KMS-11 (cell line): ENCODE data around the gene ACTR3C.
"Not testable (repeated sequence)": the region's sequence is repeated elsewhere in the genome, so short reads cannot be mapped to it uniquely, and the experiment has no call there.

Experiments used
- H2AFZ ChIP-seq: fragments of 200-600 bp; sonication (generic); 2 replicates; pipeline ENCODE4 v1.6.1; 2016; ENCODE audit warnings: antibody characterized with exemption, mixed run types, low read depth
- H3K27ac ChIP-seq: fragments of 200-600 bp; sonication (generic); 2 replicates; pipeline ENCODE4 v1.6.1; 2016; ENCODE audit warnings: mild to moderate bottlenecking, mixed run types
- H3K27me3 ChIP-seq: fragments of 200-600 bp; sonication (generic); 2 replicates; pipeline ENCODE4 v1.6.1; 2017; ENCODE audit warnings: mild to moderate bottlenecking, low read depth, mixed run types, moderate library complexity; ENCODE audit not compliant: insufficient read depth
- H3K36me3 ChIP-seq: fragments of 200-600 bp; sonication (generic); 2 replicates; pipeline ENCODE4 v1.6.1; 2017; ENCODE audit warnings: mild to moderate bottlenecking, mixed run types; ENCODE audit not compliant: insufficient read depth
- H3K4me1 ChIP-seq: fragments of 200-600 bp; sonication (generic); 2 replicates; pipeline ENCODE4 v1.6.1; 2016; ENCODE audit warnings: mild to moderate bottlenecking, low read depth, mixed run types; ENCODE audit not compliant: poor library complexity, severe bottlenecking
- H3K4me2 ChIP-seq: fragments of 200-600 bp; sonication (generic); 2 replicates; pipeline ENCODE4 v1.7.0; 2016; ENCODE audit warnings: mild to moderate bottlenecking, mixed run types
- H3K4me3 ChIP-seq: fragments of 200-600 bp; sonication (generic); IDR thresholded peaks from 2 replicates; pipeline ENCODE4 v1.6.1; 2017; ENCODE audit warnings: low read depth, low read length, mixed read lengths; ENCODE audit not compliant: insufficient read depth
- H3K79me2 ChIP-seq: fragments of 200-600 bp; sonication (generic); 2 replicates; pipeline ENCODE4 v1.6.1; 2016; ENCODE audit warnings: low read depth, mixed run types; ENCODE audit not compliant: insufficient read depth
- H3K9ac ChIP-seq: fragments of 200-600 bp; sonication (generic); 2 replicates; pipeline ENCODE4 v1.6.1; 2016; ENCODE audit warnings: mild to moderate bottlenecking, mixed run types
- H4K20me1 ChIP-seq: fragments of 200-600 bp; sonication (generic); 2 replicates; pipeline ENCODE4 v1.6.1; 2016; ENCODE audit warnings: mild to moderate bottlenecking, mixed run types; ENCODE audit not compliant: insufficient read depth

The ACTR3C gene

GRCh38 chr7:150304499-150305258, 18.7 kb downstream of the ACTR3C start:
- not testable (repeated sequence) for H4K20me1 ChIP-seq, H3K36me3 ChIP-seq, H3K79me2 ChIP-seq, H2AFZ ChIP-seq, H3K4me3 ChIP-seq, H3K27me3 ChIP-seq, H3K27ac ChIP-seq, H3K4me2 ChIP-seq, H3K9ac ChIP-seq
- H3K4me1 ChIP-seq: peaks cover 25% of the 10 kb centered on the region

- H4K20me1 ChIP-seq, H3K4me2 ChIP-seq, H3K4me3 ChIP-seq, H3K27ac ChIP-seq, H2AFZ ChIP-seq, H3K9ac ChIP-seq, H3K27me3 ChIP-seq, H3K79me2 ChIP-seq, H3K36me3 ChIP-seq: not testable (repeated sequence)
- H3K4me1 ChIP-seq: peaks cover 30% of the 10 kb centered on the region
Observed at GRCh38 chr7:150302908-150303310, 20.4 kb downstream of the ACTR3C start.

GRCh38 chr7:150297978-150298377, 25.4 kb downstream of the ACTR3C start:
- not testable (repeated sequence) for H2AFZ ChIP-seq, H3K36me3 ChIP-seq, H3K4me2 ChIP-seq, H4K20me1 ChIP-seq, H3K27me3 ChIP-seq, H3K79me2 ChIP-seq, H3K9ac ChIP-seq, H3K4me3 ChIP-seq, H3K27ac ChIP-seq
- peaks cover 14% of the 10 kb centered on the region for H3K4me1 ChIP-seq

GRCh38 chr7:150296802-150297201, 26.5 kb downstream of the ACTR3C start:
- not testable (repeated sequence) for H3K9ac ChIP-seq, H2AFZ ChIP-seq, H3K4me2 ChIP-seq, H3K4me3 ChIP-seq, H3K36me3 ChIP-seq, H3K27me3 ChIP-seq, H3K27ac ChIP-seq, H3K79me2 ChIP-seq, H4K20me1 ChIP-seq
- H3K4me1 ChIP-seq: peaks cover 14% of the 10 kb centered on the region

- H3K4me1 ChIP-seq: peaks cover 14% of the 10 kb centered on the region
- H3K27me3 ChIP-seq, H3K4me3 ChIP-seq, H2AFZ ChIP-seq, H3K79me2 ChIP-seq, H3K4me2 ChIP-seq, H3K9ac ChIP-seq, H4K20me1 ChIP-seq, H3K36me3 ChIP-seq, H3K27ac ChIP-seq: not testable (repeated sequence)
Observed at GRCh38 chr7:150295614-150296013, 27.7 kb downstream of the ACTR3C start.

GRCh38 chr7:150295027-150295426, 28.3 kb downstream of the ACTR3C start:
- H3K79me2 ChIP-seq, H3K4me2 ChIP-seq, H2AFZ ChIP-seq, H3K27me3 ChIP-seq, H3K27ac ChIP-seq, H3K4me3 ChIP-seq, H4K20me1 ChIP-seq, H3K36me3 ChIP-seq, H3K9ac ChIP-seq: not testable (repeated sequence)
- peaks cover 12% of the 10 kb centered on the region for H3K4me1 ChIP-seq

GRCh38 chr7:150290317-150290716, 33.0 kb downstream of the ACTR3C start:
- not testable (repeated sequence) for H3K27me3 ChIP-seq, H3K36me3 ChIP-seq, H3K4me3 ChIP-seq, H3K9ac ChIP-seq, H3K79me2 ChIP-seq, H4K20me1 ChIP-seq, H3K4me2 ChIP-seq, H2AFZ ChIP-seq, H3K4me1 ChIP-seq, H3K27ac ChIP-seq

GRCh38 chr7:150288816-150289215, 34.5 kb downstream of the ACTR3C start:
- not testable (repeated sequence) for H3K4me1 ChIP-seq, H2AFZ ChIP-seq, H3K79me2 ChIP-seq, H3K9ac ChIP-seq, H3K27me3 ChIP-seq, H3K27ac ChIP-seq, H3K36me3 ChIP-seq, H3K4me2 ChIP-seq, H4K20me1 ChIP-seq, H3K4me3 ChIP-seq

- not testable (repeated sequence) for H3K4me1 ChIP-seq, H3K36me3 ChIP-seq, H3K4me3 ChIP-seq, H3K79me2 ChIP-seq, H3K27me3 ChIP-seq, H3K4me2 ChIP-seq, H4K20me1 ChIP-seq, H3K27ac ChIP-seq, H2AFZ ChIP-seq, H3K9ac ChIP-seq
Observed at GRCh38 chr7:150287815-150288214, 35.5 kb downstream of the ACTR3C start.
